HS-27A (cell line): ENCODE data around the gene CEP112.

Source experiments
- DNase-seq: peaks from one replicate; pipeline ENCODE4 v3.0.0-alpha.2; 2012; ENCODE audit warnings: low read depth, missing footprints

CEP112 gene

DNA sequence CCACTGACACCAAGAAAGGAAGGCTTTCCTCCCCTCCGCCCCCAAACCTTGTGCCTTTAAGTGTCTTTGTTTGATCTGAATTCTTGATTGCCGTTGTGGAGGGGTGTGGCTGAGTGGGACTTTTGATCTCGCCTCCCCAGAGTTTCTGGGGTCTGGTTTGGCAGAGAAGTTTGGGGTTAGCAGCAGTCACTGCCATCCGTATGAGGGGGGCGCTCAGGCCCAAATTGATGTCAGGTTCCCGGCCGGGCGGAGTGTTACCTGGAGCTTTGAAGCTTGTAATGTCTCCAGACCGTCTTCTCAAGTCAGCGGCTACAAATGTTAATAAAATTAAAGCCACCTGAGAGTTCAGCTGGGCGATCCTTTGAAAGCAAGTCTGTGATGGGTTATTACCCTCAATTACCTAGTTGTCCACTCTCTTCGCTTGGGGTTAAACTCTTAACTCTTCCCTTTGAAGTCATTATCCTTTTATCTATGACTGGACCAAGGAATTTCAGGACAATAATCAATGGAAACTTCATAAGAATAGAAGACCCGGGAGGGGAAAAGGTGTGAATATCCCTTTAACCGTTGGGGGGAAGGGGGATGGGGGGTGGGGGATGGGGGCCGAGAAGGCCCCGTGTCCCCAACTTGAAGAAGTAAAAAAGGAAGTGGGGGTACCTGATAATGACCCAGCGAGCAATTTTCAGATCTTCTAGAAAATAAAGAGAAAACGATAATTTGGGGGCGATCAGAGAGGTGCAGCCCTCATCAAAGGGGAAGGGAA, 598.7 kb downstream of the CEP112 start:
- DNase-seq: no peak

DNA sequence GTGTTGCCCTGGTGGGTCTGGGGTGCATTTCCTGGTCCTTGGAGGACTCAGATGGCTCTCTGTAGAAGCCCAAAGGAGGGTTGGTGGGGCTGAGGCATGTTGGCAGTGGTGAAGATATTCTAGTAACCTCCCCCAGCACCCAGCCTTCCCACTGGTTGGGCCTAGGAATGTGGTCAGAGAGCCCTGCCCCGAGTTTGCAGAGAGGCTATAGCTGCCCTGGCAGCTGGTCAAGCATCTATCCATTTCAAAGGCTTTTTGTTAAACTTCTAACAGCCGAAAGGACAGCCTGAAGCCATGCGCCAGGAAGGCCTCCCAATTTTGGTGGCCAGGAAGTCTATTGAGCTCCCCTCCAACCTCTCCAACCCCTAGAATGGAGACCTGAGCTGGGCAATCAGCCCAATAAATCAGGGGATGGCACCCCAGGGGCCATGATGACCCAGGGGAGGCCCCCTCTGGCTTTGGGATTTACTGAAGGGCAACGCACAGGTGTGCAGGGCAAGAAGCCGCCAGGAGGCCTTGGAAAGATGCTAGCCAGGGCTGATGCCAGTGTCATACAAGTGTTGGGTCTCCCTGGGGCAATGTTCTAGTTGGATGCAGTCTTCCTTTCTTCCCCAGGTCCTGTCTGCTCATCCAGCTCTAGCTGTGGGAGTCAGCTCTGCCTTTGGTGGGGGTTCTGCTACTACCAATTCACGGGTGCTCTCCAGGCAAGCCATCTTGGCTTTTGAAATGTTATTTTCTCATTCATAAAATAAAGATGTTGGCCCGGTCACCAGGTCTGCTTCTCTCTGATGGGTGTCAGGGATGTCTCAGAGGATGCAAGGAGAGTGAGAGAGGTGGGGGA, 599.6 kb downstream of the CEP112 start:
- no peak for DNase-seq

DNA sequence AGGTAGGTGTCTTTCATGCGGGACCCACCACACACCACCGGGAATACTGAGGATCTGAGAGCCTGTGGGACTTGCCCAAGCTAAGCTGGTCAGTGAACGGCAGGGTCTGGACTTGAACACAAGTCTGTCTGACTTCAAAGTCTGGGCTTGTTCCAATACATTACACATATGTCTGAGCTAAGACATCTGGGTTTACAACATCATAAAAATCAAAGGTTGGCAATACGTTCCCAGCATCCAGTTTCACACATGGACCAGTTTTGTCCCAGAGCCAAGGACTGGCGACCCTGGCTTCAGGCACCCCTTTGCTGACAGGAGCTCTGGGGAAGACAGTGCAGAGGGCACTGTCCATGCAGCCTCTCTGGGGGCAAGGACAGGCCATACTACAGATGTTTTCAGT, 602.6 kb downstream of the CEP112 start:
- DNase-seq: no peak

DNA sequence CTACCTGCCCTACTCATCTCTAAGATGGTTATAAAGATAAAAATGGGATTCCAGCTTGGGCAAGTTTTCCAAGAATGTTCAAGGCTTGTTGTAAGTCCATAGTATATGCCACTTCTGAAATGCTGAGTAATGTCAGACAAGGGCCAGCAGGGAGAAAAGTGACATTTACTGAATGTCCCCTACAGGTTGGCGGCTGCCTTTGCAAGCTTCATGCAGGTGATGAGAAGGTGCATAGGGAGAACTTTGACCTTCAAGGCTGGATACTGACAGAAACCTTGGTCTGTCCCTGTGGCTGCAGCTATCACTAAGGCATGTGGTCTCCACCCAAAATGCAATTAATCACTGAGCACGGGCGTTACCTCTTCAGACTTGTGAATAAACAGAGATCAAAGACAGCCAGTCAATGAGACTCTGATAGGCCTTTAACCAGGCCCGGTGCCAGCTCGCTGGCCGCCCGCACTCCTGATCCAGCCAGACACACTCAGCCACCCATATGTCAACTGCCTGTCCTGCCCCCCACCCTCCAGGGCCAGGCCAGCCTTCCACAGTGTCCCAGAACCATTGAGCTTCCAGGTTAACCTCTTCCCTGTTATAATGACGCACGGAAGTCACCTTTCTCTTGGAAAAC, 603.6 kb downstream of the CEP112 start:
- DNase-seq: no peak

DNA sequence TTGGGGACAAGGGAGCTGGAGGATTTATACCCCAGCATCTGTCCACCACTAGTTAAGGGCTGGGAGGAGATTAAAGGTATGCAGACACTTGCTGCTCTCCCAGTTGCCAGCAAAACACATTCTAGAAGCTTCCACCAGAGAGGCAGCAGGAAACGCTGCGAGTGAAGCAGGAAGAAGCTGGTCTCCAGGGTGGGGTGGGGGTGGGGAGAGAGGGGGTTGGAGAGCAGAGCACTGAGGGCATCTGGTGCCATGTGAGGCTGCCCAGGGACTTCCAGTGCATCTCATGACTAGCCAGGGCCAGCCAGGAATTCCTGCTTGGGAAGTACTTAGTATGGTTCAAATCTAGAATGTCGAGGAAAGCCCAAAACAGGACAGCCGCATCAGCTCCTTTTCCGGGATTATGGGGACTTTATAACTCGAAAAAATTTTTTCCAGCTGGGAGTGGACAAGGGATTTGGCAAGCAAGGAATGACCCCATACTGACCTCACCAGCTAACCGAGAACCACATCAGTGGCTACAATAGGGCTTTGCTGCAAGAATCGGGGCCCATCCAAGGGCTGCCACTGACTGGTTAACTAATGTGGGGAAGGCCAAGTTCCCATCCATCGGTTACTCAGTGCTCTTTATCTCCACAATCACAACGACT, 604.3 kb downstream of the CEP112 start:
- no peak for DNase-seq

DNA sequence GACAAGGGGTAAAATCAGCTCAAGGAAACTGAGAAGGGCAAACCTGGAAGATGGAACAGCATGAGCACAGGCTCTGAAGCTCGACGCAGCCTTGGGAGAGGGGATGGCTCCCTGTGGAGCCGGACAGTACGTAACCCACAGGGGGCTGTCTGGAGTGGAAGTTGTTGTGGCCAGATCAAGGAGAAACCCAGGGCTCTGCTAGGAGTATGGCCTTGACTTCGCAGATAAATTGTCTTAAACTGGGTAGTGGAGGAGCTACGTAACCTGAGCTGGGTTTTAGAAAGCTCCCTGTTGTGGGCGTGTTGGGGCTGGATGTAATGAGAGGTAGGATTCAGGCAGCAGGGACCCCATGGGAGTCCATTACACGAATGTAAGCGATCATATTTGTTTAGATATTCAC, 605.0 kb downstream of the CEP112 start:
- DNase-seq: no peak
